Stomach (tissue), 4 donors: Measurements from ENCODE around the gene ARL3.

Experiments used
- POLR2AphosphoS5 ChIP-seq, 3 donors: sonication (generic); formaldehyde crosslinking; IDR thresholded peaks; one replicate each; pipeline ENCODE4 v1.6.1; 2016; ENCODE audit warnings: antibody characterized with exemption in 3 of 3
- TF ChIP-seq, protein P1 (sequence below), 7 experiments: fragments of 450-650 bp in 4 of 7; fragments of 200-600 bp in 3 of 7; sonication (generic) in 3 of 7; IDR thresholded peaks; one replicate each; pipeline ENCODE4 v1.5.1; 2016 to 2019; ENCODE audit warnings: antibody characterized with exemption in 7 of 7, control low read depth in 2 of 7, mild to moderate bottlenecking in 1 of 7

DNA sequence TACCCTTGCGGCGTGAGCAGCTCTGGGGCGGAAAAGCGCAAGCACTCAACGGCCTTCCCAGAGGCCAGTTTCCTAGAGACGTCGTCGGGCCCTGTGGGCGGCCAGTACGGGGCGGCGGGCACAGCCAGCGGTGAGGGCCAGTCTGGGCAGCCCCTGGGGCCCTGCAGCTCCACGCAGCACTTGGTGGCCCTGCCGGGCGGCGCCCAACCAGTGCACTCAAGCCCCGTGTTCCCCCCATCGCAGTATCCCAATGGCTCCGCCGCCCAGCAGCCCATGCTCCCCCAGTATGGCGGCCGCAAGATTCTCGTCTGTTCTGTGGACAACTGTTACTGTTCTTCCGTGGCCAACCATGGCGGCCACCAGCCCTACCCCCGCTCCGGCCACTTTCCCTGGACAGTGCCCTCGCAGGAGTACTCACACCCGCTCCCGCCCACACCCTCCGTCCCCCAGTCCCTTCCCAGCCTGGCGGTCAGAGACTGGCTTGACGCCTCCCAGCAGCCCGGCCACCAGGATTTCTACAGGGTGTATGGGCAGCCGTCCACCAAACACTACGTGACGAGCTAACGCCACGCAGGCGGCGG, 57.3 kb downstream of the ARL3 start:
- TF ChIP-seq, protein P1, sequence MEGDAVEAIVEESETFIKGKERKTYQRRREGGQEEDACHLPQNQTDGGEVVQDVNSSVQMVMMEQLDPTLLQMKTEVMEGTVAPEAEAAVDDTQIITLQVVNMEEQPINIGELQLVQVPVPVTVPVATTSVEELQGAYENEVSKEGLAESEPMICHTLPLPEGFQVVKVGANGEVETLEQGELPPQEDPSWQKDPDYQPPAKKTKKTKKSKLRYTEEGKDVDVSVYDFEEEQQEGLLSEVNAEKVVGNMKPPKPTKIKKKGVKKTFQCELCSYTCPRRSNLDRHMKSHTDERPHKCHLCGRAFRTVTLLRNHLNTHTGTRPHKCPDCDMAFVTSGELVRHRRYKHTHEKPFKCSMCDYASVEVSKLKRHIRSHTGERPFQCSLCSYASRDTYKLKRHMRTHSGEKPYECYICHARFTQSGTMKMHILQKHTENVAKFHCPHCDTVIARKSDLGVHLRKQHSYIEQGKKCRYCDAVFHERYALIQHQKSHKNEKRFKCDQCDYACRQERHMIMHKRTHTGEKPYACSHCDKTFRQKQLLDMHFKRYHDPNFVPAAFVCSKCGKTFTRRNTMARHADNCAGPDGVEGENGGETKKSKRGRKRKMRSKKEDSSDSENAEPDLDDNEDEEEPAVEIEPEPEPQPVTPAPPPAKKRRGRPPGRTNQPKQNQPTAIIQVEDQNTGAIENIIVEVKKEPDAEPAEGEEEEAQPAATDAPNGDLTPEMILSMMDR (IDR thresholded peaks at IDR 0.05) = no peak
- TF ChIP-seq POLR2AphosphoS5 (IDR thresholded peaks at IDR 0.05) = no peak
